NCI-H1048 (cell line): ENCODE data around the gene DPY19L2.
"Not testable (repeated sequence)": the region's sequence is repeated elsewhere in the genome, so short reads cannot be mapped to it uniquely, and the experiment has no call there.

Experiments
- DNase-seq: peaks from one replicate; lab custom pipeline; 2025; lab: John Stamatoyannopoulos, UW

Gene DPY19L2

DNA sequence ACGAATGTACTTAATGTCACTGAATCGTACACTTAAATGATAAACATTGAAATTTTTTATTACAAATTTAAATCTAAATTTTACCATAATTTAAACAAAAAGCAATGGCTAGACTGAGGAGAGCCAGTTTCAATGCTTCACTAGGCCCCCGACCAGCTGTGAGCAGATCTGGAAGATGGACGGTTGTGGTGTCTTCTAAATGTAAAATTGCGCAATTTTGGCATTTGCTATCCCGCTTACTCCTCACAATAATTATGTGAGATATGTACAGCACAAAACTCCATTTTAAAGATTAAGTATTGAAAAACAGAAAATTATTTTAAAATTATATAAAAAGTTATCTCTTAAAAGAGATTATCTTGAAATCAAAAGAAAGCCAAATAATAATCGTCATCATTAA, 5.3 kb downstream of the DPY19L2 start:
- not testable (repeated sequence) for DNase-seq

DNA sequence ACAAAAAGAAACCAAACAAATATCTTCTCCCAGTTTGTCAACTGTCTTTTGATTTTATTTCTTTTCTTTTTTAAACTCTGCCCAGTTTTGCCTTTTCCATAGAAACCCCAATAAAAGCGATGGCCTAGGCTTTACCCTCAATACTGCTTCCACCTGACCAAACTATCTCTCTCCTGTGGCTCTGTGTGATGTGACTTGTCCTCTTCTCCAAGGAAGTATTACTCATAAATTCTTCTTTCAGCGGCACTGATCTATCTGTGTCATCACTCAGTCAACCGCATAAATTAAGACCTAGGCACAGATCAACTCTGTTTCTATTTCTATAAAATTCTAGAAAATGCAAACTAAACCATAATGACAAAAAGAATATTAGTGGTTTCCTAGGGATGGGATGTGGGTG, 9.8 kb downstream of the DPY19L2 start:
- DNase-seq = not testable (repeated sequence)

- DNase-seq = not testable (repeated sequence)
These were observed 11.9 kb downstream of the DPY19L2 start for GRCh38 chr12:63656407-63656806.

GRCh38 chr12:63655543-63656257, 12.6 kb downstream of the DPY19L2 start:
- not testable (repeated sequence) for DNase-seq

- not testable (repeated sequence) for DNase-seq
These were observed 13.8 kb downstream of the DPY19L2 start for GRCh38 chr12:63654481-63654880.

GRCh38 chr12:63649517-63649916, 18.8 kb downstream of the DPY19L2 start:
- DNase-seq = not testable (repeated sequence)

- not testable (repeated sequence) for DNase-seq
These were observed 24.7 kb downstream of the DPY19L2 start for GRCh38 chr12:63643381-63644140.

- DNase-seq = not testable (repeated sequence)
These were observed 44.0 kb downstream of the DPY19L2 start for GRCh38 chr12:63624258-63624657.

DNA sequence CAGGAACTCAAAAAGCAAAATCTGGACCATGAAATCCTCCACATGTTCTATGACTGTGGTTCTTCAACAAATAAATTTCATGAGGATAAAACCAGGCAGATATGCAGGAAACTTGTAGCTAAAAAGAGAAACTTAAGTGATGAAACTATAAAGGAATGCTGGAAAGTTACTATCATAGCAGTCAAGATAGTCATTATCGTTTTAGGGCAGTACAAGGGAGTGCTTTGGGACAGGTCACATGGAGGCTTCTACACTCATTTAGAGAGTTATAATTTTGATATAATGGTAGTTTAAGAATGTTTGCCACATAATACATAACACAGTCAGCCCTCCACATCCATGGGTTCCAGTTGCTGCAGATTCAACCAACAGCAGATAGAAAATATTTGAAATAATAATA, 52.7 kb downstream of the DPY19L2 start:
- DNase-seq = not testable (repeated sequence)

GRCh38 chr12:63611285-63611684, 57.0 kb downstream of the DPY19L2 start:
- not testable (repeated sequence) for DNase-seq

GRCh38 chr12:63609281-63609680, 59.0 kb downstream of the DPY19L2 start:
- not testable (repeated sequence) for DNase-seq

DNA sequence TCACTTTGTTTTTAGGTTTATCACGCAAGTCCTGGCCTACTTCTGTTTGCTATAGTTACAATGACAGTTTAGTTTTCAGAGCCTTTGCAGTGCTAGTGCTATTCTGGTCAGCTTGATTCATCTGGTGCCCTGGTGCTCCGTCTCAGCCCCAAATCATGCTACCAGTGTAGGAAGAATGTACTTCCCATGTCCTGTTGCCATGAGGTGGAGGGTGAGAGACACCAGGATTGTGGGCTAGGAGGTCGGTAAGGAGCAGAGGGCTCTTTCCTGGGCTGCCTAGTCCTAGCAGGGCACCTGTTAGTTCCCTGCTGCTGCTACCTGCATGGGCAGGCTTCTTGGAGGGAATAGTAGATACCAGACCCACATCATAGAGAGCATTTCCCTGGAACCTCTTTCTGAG, 63.3 kb downstream of the DPY19L2 start:
- not testable (repeated sequence) for DNase-seq

- not testable (repeated sequence) for DNase-seq
These were observed 73.5 kb downstream of the DPY19L2 start for GRCh38 chr12:63594828-63595227.

- DNase-seq = not testable (repeated sequence)
These were observed 83.9 kb downstream of the DPY19L2 start for GRCh38 chr12:63584426-63584825.

DNA sequence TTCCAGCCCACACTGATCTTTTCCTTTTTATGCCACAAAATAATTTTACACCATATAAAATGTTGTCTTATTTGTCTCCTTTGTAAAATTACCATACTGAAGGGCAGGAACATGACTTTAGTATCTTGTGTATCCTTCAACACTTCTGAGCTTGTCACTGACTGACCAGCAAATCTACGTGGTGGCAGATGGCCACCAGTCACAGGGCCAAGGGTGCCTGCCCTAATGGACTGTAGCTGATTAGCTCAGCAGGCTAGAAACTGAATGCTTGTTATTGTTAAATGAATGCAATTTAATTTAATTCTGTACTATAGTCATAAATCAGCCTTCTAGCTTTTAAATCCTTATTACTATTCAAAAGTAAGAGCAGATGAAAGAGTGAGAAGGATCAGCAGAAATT, 85.0 kb downstream of the DPY19L2 start:
- not testable (repeated sequence) for DNase-seq

DNA sequence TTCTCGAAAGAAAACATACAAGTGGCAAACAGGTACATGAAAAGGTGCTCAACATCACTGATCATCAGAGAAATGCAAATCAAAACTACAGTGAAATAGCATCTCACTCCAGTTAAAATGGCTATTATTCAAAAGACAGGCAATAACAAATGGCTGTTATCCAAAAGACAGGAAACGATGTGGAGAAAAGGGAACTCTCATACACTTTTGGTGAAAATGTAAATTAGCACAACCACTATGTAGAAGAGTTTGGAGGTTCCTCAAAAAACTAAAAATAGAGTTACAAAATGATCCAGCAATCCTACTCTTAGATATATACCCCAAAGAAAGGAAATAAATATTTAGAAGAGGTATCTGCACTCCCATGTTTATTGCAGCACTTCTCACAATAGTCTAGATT, 90.7 kb downstream of the DPY19L2 start:
- not testable (repeated sequence) for DNase-seq

GRCh38 chr12:63572038-63572437, 96.3 kb downstream of the DPY19L2 start:
- not testable (repeated sequence) for DNase-seq

GRCh38 chr12:63558445-63558844, 109.8 kb downstream of the DPY19L2 start:
- not testable (repeated sequence) for DNase-seq

DNA sequence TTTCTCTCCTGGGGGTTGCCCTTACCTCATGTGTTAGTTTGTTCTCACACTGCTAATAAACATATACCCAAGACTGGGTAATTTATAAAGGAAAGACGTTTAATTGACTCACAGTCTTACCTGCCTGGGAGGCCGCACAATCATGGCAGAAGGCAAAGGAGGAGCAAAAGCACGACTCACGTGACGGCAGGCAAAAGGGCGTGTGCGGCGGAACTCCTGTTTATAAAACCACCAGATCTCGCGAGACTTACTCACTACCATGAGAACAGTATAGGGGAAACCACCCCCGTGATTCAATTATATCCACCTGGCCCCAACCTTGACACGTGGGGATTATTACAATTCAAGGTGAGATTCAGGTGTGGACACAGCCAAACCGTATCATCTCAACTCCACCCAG, 116.9 kb downstream of the DPY19L2 start:
- not testable (repeated sequence) for DNase-seq

DNA sequence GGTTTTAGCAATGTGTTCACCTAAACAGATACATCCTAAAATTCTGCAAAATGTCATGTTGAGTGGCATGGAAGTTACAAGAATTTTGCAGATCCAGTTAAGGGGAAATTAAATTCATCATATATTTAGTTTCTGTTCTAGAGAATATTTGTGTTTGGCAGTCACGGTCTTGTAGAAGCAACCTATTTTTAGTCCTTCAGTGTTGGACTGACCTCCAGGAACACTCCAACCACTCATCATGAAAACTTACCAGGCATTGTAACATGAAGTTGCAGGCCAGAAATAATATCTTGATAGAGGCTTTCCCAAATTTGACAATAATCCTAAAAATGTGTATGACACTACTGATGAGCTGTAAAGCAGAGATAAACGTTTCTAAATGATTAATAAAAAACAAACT, 119.3 kb downstream of the DPY19L2 start:
- not testable (repeated sequence) for DNase-seq

DNA sequence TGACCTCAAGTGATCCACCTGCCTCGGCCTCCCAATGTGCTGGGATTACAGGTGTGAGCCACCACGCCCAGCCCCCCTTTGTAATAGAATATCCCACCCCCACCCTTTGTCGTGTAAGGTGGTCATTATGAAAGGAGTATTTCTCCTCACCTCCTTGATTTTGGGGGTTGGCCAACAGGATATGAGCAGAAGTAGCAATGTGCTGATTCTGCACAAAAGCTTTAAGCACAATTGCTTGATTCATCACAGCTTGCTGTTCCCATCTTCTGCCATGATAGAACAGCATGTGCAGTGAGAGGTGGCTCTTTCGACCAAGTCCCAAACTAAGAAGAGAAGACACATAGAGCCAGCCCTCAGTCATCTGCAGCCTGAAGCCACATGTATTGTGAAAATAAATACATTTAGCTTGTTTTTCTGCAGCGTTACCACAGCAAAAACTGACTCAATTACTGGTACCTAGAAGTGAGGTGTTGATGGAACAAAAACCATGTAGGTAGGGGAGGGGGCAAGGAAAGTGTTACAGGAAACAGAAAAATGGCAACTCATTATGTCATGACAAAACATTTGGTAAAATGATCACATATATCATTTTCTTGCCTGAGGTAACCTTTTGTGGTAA, 122.9 kb downstream of the DPY19L2 start:
- not testable (repeated sequence) for DNase-seq

- not testable (repeated sequence) for DNase-seq
These were observed 129.6 kb downstream of the DPY19L2 start for GRCh38 chr12:63538656-63539055.

GRCh38 chr12:63537838-63538237, 130.5 kb downstream of the DPY19L2 start:
- not testable (repeated sequence) for DNase-seq
